ENCODE data around the gene VSTM2B. TPM values are rescaled to one million over a fixed set of nuclear protein-coding genes. Genes with fewer than 3 reads are reported as not detected.

The VSTM2B gene
- total RNA-seq, 1 donor from 2014 or later = 0.21 TPM

DNA sequence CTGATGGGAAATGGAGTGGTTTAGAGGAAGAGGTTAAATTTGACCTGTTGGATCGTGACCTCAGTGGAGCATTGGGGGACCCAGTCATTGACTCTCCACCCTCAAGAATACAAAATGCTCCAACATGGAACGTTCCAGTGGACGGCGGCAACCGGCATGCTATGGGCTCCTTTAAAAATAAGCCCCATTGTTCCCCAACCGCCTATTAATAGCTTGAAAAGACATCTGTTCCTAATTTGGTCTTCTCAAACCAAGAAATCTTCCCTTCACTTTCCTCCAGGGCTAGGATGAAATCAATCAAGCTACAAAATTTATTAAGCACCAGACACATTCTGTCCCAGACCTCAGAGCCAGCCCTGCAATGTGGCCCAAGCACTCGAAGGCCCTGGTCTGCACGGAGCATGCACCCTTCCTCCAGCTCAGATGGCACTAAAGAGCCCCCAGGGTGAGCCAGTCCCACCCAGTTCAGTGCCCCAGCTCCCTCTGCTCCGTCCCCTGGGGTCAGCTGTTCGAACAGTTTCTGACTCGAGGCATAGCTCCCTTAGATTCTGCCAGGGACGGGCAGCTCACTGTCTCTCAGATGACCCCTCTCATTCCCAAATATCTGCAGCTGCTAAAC, 22.5 kb upstream of the VSTM2B start:
- Mint-ChIP-seq H3K9me3 (no peaks in the 10 kb centered on the region), H3K36me3 (ENCODE audit: low read depth) (no peaks in the 10 kb centered on the region), H3K27me3 (ENCODE audit: low read depth) (peaks cover 7% of the 10 kb centered on the region), H3K27ac (ENCODE audit: unreplicated experiment) (no peak overlapping the region), H3K4me1 (peaks cover 16% of the 10 kb centered on the region), H3K4me3 (no peak overlapping the region)
- TF ChIP-seq CTCF (conservative IDR thresholded peaks at IDR 0.05) = no peak
- DNase-seq (ENCODE audit: low read depth, low spot score) = no peak

DNA sequence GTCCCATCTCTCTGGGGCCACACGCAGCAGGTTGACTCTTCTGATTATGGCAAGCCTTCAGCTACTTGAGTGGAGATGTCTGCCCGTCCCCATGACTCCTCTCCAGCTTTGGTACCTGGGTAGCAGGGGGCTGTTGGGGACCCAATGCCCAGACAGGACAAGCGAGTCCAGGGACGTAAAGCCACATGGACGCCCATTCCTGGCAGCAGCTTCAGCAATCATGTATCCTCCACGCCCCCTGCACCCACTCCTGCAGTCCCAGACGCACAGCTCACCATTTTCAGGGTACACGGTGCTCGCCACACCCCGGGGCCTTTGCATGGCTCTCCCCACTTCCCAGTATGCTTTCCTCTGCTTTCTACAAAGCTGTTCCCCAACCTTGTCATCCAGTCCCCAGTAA, 22.0 kb upstream of the VSTM2B start:
- Mint-ChIP-seq H3K27me3 (ENCODE audit: low read depth) (peaks cover 5% of the 10 kb centered on the region), H3K9me3 (no peaks in the 10 kb centered on the region), H3K4me1 (peaks cover 16% of the 10 kb centered on the region), H3K4me3 (no peak overlapping the region), H3K27ac (ENCODE audit: unreplicated experiment) (no peak overlapping the region), H3K36me3 (ENCODE audit: low read depth) (no peaks in the 10 kb centered on the region)
- no peak for TF ChIP-seq CTCF (conservative IDR thresholded peaks at IDR 0.05)
- DNase-seq (ENCODE audit: low read depth, low spot score) = no peak

DNA sequence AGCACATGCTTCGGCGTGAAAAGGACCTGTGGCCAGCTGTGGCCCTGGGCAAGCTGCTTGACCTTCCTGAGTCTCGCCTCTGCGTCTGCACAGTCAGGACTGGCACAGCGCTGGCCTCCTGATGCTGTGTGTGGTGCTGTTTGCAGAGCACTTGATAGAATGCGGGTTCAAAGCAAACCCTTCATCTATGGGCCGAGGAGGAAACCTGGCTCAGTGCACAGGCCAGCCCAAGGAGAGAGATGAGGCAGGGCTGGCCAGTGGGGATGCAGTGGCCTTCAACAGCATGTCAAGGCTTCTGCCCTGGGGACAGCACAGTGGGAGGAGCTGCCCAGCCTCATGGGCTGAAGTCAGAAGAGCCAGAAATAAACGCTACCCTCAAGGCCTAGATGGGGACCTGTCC, 21.3 kb upstream of the VSTM2B start:
- Mint-ChIP-seq H3K27ac (ENCODE audit: unreplicated experiment) (no peak overlapping the region), H3K4me1 (peaks cover 16% of the 10 kb centered on the region), H3K36me3 (ENCODE audit: low read depth) (no peaks in the 10 kb centered on the region), H3K4me3 (no peak overlapping the region), H3K9me3 (no peaks in the 10 kb centered on the region), H3K27me3 (ENCODE audit: low read depth) (peaks cover 10% of the 10 kb centered on the region)
- no peak for TF ChIP-seq CTCF (conservative IDR thresholded peaks at IDR 0.05)
- no peak for DNase-seq (ENCODE audit: low read depth, low spot score)

DNA sequence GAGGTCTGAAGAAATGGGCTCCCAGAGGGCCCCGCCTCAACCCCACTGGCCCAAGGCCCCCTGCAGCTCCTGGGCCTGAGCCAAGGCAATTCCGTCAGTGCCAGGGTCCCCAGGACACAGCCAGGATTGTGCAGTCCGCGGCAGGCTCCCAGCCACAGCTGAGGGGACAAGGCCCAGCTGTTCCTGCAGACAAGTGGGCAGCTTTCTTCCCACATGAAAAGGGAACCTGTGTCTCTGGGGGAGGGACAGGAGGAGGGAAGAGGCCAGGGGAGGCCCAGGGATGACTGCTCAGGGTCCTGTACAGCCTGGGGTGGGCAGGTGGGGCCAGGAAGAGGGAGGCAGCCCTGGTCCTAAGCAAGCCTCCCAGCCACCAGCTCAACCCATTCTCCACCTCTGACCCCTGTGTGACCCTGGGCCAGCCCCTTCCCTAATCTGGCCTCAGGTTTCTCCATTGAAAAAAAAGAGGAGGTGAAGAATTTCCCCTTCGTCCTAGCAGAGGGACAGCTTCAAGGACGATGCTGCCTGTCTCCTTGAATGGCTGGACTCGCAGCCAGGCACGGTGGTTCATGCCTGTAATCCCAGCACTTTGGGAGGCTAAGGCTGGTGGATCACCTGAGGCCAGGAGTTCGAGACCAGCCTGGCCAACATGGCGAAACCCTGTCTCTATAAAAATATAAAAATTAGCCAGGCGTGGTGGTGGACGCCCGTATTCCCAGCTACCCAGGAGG, 20.5 kb upstream of the VSTM2B start:
- TF ChIP-seq CTCF (conservative IDR thresholded peaks at IDR 0.05) = no peak
- Mint-ChIP-seq H3K36me3 (ENCODE audit: low read depth) (no peaks in the 10 kb centered on the region), H3K27me3 (ENCODE audit: low read depth) (peaks cover 15% of the 10 kb centered on the region), H3K9me3 (no peaks in the 10 kb centered on the region), H3K4me1 (peaks cover 16% of the 10 kb centered on the region), H3K4me3 (no peak overlapping the region), H3K27ac (ENCODE audit: unreplicated experiment) (no peak overlapping the region)
- DNase-seq (ENCODE audit: low read depth, low spot score) = no peak

DNA sequence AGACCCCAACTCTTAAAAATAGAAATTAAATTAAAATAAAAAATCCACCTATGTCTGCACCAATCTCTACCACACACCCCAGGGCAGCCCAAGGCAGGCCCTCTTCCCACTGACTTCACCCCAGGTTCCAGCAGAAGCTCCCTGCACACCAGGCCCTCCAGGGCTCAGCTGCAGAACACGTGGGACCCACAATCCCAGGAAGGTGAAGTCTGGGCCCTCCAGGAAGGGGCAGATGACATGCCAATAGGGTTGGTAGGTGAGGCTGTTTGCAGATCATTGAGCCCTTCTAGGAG, 19.2 kb upstream of the VSTM2B start:
- H3K27me3 Mint-ChIP-seq (ENCODE audit: low read depth) = peaks cover 23% of the 10 kb centered on the region
- no peak overlapping the region for H3K4me3 Mint-ChIP-seq
- peaks cover 16% of the 10 kb centered on the region for H3K4me1 Mint-ChIP-seq
- no peak for TF ChIP-seq CTCF (conservative IDR thresholded peaks at IDR 0.05)
- H3K9me3 Mint-ChIP-seq = no peaks in the 10 kb centered on the region
- no peak overlapping the region for H3K27ac Mint-ChIP-seq (ENCODE audit: unreplicated experiment)
- no peak for DNase-seq (ENCODE audit: low read depth, low spot score)
- H3K36me3 Mint-ChIP-seq (ENCODE audit: low read depth) = no peaks in the 10 kb centered on the region
